GM18909 (cell line): ENCODE results near the gene RAB40B.
A peak's percentile ranks its signal among the peaks of the same experiment; 100 is the strongest.

Source experiments
- ATAC-seq: cut with Tn5 transposase; IDR thresholded peaks from one replicate; pipeline ENCODE4 v1.9.1; 2021; ENCODE audit warnings: mild to moderate bottlenecking; ENCODE audit not compliant: unreplicated experiment, poor library complexity

RAB40B gene

DNA sequence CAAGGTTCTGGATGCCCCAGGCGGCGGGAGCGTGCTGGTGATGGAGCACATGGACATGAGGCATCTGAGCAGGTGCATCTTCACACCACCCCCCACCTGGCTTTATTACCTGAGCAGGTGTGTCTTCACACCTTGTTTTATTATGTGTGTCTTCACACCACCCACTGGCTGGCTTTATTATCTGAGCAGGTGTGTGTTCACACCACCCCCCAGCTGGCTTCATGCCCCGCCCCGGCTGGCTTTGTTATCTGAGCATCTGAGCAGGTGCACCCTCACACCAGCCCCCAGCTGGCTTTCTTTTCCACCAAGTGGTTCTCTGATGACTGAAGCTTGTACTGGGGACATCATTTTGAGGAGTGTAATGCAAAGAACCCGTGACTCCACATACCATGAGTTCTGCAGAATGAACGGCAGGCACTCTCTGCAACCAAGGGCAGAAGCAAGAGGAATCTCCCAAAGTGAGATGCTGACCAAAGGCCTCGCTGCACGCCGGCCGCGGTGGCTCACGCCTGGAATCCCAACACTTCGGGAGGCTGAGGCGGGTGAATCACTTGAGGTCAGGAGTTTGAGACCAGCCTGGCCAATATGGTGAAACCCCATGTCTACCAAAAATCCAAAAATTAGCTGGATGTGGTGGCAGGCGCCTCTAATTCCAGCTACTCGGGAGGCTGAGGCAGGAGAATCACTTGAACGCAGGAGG is 20.6 kb upstream of the RAB40B start:
- no peak for ATAC-seq

DNA sequence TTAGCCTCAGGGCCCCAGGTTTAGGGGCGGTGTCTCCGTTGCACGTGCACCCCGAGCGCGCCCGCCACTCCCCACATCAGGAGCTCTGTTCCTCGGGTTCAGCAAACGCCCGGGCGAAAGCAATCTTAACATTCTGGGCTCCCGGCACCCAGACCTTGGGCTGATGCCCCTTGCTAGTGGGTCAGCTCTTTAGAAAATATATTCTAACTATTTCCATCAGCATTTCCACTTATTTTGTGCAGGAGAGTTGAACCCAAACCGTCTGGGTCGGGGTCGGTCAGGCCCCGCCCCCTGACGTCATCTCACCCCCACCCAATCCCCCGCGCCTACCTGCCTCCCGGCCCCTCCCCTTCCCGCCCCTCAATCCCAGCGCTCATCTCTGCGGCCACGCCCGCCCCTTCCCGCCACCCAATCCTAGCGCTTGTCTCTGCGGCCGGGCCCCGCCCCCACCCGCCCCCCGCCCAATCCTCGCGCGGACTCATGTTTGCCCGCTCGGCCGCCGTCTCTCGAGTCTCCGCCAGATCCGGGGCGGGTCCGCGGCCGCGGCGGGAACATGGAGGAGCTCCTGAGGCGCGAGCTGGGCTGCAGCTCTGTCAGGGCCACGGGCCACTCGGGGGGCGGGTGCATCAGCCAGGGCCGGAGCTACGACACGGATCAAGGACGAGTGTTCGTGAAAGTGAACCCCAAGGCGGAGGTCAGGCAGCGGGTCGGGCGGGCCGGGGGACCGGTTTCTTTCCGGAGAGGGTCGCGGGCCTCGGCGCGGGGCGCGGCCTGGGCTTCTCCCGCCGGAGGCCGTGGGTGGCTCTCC is 17.9 kb upstream of the RAB40B start, which contains the start of gene FN3KRP:
Gene FN3KRP, plus strand, starts transcription at position 504 of the 808 bp plus-strand sequence. Its CDS starts 50 bp downstream, at position 554.
- peak; percentile 59 for ATAC-seq

DNA sequence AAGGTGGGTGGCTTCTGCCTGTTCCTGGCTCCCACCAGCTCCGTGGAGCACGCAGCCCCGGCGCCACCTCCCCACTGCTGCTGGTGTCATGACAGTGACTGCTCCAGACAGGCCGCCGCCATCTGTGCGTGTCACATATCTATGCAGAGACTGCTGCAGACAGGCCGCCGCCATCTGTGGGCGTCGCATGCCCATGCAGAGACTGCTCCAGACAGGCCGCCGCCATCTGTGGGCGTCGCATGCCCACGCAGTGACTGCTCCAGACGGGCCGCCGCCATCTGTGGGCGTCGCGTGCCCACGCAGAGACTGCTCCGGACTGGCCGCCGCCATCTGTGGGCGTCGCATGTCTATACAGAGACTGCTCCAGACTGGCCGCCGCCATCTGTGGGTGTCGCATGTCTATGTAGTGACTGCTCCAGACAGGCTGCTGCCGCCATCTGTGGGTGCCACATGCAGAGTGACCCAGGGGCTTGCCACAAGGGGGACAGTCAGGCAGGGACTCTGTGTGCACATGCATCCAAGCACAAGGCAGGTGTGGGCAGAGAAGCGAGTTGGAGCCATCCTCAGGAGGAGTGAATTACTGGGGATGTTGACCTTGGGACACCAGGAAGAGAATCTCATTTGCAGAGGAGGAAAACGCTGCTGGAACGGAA is 14.7 kb upstream of the RAB40B start:
- ATAC-seq = no peak

DNA sequence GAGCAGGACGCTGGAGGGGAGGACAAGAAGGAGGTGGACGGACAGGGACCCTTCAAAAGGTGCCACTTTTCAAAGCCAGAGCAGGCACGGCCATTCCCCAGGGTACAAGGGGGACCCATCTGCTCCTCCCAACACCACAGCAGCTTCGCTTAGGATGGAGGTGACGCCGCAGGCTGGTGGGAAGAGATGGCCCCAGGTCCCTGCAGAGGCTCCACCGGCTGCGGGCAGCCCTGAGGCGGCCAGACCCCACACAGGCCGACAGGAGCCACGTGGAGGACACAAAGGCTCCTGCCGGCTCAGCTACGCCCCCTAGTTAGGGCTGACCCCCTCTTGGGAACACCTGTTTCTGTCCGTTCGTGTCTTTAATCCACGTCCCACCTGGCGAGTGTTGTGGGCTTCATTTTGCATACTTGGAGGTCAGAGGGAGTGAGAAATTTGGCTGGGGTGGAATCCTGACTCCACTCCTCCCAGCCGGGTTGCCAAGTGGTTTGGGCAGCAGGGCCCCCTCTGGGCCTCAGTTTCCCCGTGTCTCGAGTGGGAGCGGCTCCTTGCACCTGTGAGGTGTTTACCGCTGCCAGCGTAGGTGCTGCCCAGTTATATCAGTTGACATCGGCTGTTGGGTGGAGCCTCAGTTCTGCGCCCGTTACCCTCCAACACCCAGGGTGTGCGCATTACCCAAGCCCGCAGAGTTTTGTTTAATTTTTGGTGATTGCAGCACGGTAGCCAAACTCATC is 12.2 kb upstream of the RAB40B start:
- ATAC-seq = no peak

DNA sequence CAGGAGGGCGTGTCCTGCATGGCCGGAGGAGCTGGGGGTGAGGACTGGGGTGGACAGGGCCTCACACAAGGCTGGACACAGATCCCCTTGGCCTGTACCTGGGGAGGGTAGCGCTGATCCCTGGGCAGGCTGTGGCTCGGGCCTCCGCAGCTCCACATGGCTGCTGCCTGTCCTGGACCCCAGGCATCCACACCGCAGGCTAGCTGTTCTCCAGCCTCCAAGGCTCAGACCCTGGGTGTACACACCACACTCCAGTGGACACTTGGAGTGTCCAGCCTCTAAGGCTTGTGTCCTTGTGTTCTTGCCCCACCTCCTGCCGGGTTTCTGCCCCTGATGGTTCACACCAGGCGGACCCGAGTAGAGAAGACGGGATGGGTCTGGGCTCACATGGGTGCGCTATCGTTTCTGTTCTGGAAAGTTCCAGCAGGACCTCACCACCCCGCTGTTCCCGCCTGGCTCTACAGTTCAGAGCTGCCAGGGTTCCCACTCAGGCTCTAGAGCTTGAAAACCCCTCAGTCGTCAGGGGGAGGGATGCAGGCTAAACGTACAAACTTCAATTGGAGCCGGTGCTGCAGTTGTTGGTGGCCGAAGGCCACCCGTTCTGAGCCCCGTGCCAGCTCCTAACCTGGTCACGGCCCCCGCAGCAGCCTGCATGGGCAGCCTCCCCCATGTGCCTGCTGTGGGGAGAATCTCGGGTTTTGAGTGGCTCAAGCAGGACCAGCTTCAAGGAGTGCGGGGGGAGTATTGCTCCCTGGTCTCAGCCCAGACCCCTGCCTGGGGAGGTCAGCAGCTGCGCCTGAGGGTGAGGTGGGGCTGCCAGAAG is 11.4 kb upstream of the RAB40B start:
- ATAC-seq = no peak

DNA sequence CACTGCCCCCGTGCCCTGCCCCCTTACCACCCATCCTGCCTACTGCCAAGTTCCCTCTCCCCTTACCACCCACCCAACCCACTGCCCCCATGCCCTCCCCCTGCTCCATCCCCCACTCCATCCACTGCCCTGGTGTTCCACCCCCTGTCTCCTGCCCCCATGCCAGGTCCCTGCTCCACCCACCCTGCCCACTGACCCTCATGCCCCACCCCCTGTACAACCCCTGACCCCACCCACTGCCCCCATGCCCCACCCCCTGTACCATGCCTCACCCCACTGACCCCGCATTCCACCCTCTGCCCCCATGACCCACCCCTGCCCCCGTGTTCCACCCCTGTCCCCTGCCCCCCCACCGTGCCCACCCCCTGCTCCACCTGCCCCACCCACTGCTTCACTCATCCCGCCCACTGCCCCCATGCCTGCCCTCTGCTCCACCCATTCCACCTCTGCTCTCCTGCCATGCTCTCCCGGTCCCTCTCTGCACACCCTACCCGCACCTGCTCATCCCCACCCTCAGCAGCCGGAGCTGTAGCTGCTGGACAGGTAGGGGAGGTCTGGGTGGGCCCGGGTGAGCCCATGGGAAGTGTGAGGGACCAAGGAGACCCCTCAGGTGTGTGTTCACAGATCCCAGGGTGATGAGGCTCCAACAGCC is 10.7 kb upstream of the RAB40B start:
- no peak for ATAC-seq

DNA sequence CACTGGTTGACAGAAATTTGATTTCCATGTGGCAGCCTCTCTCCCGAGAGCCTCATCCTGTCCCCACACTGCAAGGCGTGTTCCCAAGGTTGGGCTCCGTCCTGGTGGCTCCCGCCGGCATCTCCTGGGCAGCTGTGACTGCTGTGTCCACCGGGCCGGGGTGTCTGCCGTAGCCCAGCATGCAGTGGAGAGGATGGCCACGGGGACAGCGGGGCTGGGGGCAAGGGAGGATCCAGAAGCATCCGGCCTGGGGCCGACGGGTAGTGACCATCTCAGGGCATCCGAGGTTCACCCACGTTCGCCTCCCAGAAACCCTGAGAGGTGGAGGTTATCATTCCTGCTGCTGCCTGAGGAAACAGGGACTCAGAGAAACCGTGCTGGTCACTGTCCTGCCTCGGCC is 7.3 kb upstream of the RAB40B start:
- ATAC-seq = no peak

DNA sequence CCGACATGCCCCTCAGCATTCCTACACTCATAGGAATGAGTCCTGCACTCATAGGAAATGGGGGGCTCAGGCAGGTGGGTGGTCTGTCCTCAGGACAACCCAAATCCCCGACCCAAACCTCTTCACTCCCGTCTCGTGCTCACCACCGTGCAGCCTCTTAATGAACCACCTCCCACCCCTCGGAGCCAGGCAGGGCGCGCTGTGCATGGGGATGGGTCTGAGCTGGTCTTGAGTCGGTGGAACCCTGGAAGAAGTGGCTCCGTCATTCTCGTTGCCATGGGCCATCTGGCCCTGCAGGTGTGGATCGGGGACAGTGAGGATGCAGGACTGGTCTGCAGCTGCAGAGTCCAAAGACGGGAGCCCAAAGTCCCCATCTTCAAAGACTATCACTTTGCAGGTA is 6.4 kb upstream of the RAB40B start:
- ATAC-seq = no peak

DNA sequence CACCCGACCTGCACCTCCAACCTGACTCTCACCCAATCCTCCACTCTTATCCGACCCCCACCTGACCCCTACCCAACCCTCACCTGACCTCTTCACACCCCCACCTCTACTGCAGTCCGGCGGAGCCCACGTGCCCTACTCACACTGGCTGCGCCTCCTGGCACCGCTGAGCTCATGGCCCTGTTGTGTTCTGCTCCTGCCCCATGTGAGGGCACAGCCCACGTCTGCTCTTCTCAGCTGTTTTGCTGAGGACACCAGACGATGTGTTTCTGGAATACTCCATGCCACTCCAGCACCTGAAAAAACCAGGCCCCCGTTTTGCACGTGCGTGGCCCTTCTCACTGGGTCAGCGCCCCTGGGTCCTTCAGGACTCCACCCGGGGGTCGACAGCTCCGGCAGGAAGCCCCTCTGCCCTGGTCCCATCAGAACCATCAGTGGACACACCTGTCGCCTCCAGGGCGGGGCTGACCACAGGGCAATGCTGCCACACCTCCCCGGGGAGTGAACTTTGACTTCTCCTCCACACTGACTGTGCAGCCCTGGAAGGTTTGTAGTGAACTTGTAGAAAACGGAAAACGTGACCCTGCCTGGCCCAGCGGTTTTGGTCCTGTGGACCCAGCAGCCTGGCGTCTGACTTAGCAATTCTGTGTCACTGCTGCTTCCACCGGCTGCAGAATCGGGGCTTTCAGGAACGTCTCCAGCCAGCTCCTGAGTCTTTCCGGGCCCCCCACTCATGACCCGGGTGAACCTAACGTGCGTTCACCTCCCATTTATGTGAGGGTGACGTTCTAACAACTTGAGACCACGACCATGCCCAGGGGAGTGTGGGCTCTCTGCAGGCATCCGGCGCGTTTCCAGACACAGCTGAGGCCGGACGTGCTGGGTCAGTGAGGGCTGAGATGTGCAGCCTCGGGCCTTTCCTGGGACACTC is 5.7 kb upstream of the RAB40B start:
- ATAC-seq = no peak

DNA sequence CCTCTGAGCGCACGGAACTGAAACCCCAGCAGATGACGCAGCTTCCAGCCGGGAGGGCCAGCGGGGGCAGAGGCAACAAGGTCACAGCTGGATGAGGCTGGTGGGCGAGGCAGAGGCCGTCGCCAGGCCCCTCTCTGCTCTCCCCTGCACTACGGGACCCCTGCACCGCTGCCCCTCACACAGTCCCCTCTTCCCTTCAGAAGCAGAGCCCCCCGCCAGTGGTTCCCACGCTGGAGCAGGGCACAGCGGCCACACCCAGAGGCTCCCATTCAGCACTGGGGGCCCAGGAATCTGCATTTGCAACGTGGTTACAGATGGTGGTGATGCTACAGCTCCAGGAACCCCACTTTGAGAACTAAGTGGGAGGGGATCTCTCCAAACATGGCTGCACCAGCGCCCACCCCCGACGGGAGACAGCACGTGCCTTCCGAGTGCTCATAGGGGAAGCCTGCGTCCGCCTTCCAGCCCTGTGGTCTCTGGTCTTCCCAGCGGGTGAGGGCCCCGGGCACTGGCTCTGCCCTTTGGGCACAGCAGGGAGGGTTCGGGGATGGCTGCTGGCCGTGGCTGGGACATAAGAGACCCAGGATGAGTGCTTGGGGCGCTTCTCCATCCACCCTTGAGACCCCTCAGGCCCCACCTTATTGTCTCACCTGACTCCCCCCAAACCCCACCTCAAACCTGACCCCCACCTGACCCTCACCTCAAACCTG is 4.7 kb upstream of the RAB40B start:
- ATAC-seq = no peak

DNA sequence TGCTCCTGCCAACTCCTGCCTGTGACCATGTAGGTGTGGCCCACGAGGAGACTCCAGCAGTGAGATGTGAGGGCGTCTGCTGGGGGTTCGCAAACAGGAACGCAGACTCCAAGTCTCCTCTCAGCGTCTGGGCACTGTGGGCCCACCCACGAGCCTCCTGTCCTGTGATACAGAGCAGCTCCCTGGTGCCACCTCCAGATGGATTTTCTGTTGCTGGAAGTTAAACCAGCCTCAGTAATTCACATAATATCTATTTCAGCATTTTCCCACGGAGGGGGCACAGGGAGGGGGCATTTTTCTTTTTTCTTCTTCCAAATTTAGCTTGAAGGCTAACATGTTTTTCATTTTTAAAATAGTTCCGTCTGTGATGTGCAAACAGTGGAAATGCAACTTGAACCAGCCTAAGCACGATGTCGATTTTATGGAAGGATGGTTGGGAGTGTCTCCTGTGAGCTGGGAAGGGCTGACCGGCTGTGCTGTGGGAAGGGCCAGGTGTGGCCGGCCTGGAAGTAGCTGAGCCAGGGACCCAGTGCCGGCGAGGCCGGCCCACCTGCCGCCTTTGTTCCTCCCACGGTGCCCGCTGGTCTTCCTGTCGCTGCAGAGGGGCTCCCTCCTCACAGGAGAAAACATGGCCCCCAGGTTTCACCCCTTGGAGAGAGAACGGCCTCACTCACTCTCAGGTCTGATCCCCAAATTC is 3.9 kb upstream of the RAB40B start:
- ATAC-seq = no peak

DNA sequence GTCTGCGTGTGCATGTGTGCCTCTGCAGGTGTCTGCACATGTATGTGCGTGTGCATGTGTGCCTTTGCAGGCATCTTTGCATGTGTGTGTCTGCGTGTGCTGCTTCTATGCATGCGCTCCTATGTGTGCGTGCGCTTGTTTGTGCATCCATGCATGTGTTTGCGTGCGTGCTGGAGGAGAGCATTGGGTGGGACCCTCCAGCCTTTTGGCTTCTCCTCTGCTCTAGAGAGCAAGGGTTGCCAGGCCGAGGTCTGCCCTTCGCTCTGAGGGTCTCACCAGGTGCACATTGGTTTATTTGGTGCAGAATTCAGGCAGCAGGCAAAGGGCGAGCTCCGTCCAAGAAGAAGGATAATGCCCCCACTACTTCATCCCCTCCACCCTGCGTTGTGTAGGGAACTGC is 1.1 kb upstream of the RAB40B start:
- ATAC-seq = no peak

DNA sequence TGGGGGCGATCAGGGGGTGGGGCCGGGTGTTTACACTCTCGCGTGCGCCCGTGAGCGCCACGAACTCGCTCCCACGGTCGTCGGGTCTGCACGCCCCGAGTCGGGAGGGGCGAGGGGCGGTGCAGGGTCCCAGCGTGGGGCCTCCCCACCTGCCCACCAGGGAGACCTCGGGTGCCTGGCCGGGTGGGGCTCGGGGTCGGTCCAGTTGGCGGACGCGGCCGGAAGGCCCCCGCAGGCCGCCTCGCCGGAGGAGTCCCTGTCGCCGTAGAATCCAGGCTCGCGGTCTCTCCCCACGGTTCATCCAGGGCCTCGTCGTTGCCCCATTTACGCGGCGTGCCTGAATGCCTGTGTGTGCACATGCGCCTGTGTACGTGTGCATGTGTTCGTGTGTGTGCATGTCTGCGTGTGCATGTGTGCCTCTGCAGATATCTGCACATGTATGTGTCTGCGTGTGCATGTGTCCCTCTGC is 510 bp upstream of the RAB40B start:
- no peak for ATAC-seq

DNA sequence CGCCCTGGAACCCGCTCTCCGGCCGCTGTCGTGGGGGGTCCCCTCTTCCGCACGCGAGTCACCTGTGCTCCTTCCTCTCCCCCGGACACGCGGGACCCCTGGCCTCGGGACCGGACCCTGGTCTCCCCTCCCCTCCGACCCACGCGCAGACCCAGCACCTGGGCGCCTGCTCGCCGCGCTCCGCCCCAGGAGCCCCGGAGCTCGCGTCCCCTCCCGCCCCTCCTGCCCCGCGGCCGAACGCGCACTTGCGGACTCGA is 762 bp downstream of the RAB40B start:
- no peak for ATAC-seq

DNA sequence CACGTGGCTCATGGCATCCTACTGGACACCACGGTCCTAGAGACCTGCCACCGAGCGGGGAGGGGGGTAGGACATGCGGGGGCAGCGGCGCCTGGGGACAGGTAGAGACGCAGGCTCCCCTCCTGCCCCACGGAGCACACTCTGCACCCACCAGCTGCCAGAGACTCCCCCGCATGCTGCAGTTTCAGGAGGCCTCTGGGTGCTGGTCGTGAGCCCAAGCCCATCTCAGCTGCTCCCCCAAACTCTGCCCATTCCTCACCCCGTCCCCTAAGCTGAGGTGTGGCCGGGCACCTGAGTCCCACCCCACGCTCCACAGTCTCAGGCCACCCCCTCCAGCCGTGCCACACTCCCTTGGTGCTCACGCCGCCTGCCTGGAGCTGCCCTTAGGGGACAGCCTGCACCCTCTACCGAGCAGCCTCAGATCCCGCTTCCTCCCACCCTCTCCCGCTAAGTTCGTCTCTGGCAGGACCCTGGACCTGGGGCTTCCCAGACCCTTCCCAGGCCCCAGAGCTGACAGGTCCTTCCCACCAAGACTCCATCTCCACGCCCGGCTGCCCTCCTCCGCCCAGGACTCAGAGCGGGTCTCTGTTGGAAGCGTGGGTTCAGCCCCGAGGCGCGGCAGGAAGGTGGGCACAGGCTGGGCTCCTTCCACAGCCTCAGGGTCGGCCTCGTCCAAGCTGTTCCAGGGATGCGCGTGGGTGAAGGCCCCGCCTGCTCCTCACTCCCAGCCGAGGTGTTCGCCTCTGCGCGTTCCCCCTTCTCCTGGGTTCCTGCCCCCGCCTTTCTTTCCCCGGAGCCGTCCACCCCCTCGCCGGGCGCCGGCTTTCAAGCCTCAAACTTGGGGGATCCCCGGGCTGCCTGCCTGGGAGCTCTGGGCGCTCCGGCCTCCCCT is 1.3 kb downstream of the RAB40B start:
- ATAC-seq = no peak

DNA sequence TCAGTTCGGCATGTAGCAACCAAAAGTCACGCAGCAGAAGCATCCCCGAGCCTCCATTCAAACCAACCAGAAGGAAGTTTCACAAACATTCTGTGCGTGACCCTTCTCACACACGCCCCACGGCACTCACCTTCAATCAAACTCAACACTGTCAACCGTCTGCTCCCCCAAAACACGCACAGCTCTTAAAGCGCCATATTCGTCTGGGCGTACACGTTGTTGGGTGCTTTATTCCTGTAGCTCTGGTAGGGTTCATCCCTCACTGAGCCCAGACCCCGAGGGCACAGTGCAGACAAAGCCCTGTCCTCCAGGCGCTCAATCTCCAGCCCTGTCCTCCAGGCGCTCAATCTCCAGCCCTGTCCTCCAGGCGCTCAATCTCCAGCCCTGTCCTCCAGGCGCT is 2.2 kb downstream of the RAB40B start:
- ATAC-seq = no peak
